HepG2 (cell line): ENCODE results near the gene SMARCB1. TPM values are rescaled to one million over a fixed set of nuclear protein-coding genes. Genes with fewer than 3 reads are reported as not detected.

Experiments
- ELF3 ChIP-seq: IDR thresholded peaks from 2 replicates; pipeline ENCODE4 v1.6.1; 2016; ENCODE audit warnings: missing genetic modification reagents, missing compliant biosample characterization
- TAF15 ChIP-seq: fragments of 200-400 bp; formaldehyde crosslinking; IDR thresholded peaks from one replicate; pipeline ENCODE4 v1.6.1; 2018; ENCODE audit warnings: mild to moderate bottlenecking, low read depth, low read length; ENCODE audit not compliant: poor library complexity, severe bottlenecking
- ZBTB7B ChIP-seq: sonication (generic); formaldehyde crosslinking; IDR thresholded peaks from 2 replicates; pipeline ENCODE4 v1.4.0; 2020; ENCODE audit warnings: missing genetic modification reagents
- ZNF138 ChIP-seq: sonication (generic); formaldehyde crosslinking; IDR thresholded peaks from 2 replicates; pipeline ENCODE4 v1.5.0; 2020; ENCODE audit warnings: mild to moderate bottlenecking, low read depth, missing genetic modification reagents
- ZNF350 ChIP-seq: sonication (generic); formaldehyde crosslinking; IDR thresholded peaks from 2 replicates; pipeline ENCODE4 v1.4.0; 2020; ENCODE audit warnings: mild to moderate bottlenecking, low read depth, missing genetic modification reagents, borderline replicate concordance
- polyA plus RNA-seq, 8 experiments: library from polyadenylated mRNA; depleted of rRNA in 3 of 8; stranded (reverse) in 7 of 8; unstranded in 1 of 8; fragments of >200 nt; fragmentation: Illumina TruSeq in 4 of 8; extraction: Trizol in 4 of 8; gene quantifications; 2 replicates each; pipeline versions ENCODE4 v1.2.1 to v1.2.3, GENCODE V29; 2011 to 2016; ENCODE audit warnings: low read depth in 4 of 8, missing spikeins in 1 of 8, mixed read lengths in 1 of 8; ENCODE audit not compliant: insufficient read depth in 1 of 8
- total RNA-seq, 5 experiments: library from RNA; depleted of rRNA; stranded (reverse); fragments of >200 nt; fragmentation: Illumina TruSeq; extraction: Trizol; gene quantifications; 2 replicates each; pipeline ENCODE4 v1.2.3, GENCODE V29; 2016; ENCODE audit warnings: low read depth in 1 of 5
- TF ChIP-seq, protein P1 (sequence below): IDR thresholded peaks from 2 replicates; pipeline ENCODE4 v1.6.1; 2012; ENCODE audit warnings: low read length, improper control_type of control experiment

The SMARCB1 gene
- total and polyA plus RNA-seq, 2 of the 13 experiments (the other 11 are each of a cell fraction or from before 2014, with no cell fraction given), result 74.0 to 166 TPM

GRCh38 chr22:23856721-23857605, 70.2 kb downstream of the SMARCB1 start (continued):
- TF ChIP-seq, protein P1, sequence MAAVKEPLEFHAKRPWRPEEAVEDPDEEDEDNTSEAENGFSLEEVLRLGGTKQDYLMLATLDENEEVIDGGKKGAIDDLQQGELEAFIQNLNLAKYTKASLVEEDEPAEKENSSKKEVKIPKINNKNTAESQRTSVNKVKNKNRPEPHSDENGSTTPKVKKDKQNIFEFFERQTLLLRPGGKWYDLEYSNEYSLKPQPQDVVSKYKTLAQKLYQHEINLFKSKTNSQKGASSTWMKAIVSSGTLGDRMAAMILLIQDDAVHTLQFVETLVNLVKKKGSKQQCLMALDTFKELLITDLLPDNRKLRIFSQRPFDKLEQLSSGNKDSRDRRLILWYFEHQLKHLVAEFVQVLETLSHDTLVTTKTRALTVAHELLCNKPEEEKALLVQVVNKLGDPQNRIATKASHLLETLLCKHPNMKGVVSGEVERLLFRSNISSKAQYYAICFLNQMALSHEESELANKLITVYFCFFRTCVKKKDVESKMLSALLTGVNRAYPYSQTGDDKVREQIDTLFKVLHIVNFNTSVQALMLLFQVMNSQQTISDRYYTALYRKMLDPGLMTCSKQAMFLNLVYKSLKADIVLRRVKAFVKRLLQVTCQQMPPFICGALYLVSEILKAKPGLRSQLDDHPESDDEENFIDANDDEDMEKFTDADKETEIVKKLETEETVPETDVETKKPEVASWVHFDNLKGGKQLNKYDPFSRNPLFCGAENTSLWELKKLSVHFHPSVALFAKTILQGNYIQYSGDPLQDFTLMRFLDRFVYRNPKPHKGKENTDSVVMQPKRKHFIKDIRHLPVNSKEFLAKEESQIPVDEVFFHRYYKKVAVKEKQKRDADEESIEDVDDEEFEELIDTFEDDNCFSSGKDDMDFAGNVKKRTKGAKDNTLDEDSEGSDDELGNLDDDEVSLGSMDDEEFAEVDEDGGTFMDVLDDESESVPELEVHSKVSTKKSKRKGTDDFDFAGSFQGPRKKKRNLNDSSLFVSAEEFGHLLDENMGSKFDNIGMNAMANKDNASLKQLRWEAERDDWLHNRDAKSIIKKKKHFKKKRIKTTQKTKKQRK, result no peak
- TF ChIP-seq ZNF138 (CRISPR knock-in tag) (0 out of 2 replicates have a peak, but pooled peaks have one; percentile 47), TAF15 (peak; percentile 33), ZNF350 (CRISPR knock-in tag) (peak; percentile 13; the same call in 1 of the 2 replicates), ZBTB7B (CRISPR knock-in tag) (peak; percentile 32; the same call in 1 of the 2 replicates), ELF3 (CRISPR knock-in tag) (peak; percentile 31; the same call in 1 of the 2 replicates)
